ENCODE measurements around the gene OCSTAMP. TPM values are rescaled to one million over a fixed set of nuclear protein-coding genes. Genes with fewer than 3 reads are reported as not detected.

Gene OCSTAMP
- total and polyA plus RNA-seq, 2 donors from 2014 or later = not detected

- FAIRE-seq = no peak
- no peak overlapping the region for H3K9ac ChIP-seq (ENCODE audit: low read length in 3 of 3)
- no peak for DNase-seq
- no peaks in the 10 kb centered on the region for H3K27me3 ChIP-seq (ENCODE audit: control insufficient read depth, insufficient read depth, low read length)
- no peak overlapping the region for H3K4me3 ChIP-seq (ENCODE audit: low read length in 3 of 3)
- H3K36me3 ChIP-seq (ENCODE audit: control insufficient read depth in 2 of 3, insufficient read depth in 3 of 3, low read length in 3 of 3) = peaks cover 0 to 2% (median 0%) of the 10 kb centered on the region in 3 donors
- intact Hi-C loops (cut with DNase I) = no loop called here
- H3K27ac ChIP-seq (ENCODE audit: low read depth in 2 of 2, low read length in 2 of 2) = no peak overlapping the region
- TF ChIP-seq, protein P1, sequence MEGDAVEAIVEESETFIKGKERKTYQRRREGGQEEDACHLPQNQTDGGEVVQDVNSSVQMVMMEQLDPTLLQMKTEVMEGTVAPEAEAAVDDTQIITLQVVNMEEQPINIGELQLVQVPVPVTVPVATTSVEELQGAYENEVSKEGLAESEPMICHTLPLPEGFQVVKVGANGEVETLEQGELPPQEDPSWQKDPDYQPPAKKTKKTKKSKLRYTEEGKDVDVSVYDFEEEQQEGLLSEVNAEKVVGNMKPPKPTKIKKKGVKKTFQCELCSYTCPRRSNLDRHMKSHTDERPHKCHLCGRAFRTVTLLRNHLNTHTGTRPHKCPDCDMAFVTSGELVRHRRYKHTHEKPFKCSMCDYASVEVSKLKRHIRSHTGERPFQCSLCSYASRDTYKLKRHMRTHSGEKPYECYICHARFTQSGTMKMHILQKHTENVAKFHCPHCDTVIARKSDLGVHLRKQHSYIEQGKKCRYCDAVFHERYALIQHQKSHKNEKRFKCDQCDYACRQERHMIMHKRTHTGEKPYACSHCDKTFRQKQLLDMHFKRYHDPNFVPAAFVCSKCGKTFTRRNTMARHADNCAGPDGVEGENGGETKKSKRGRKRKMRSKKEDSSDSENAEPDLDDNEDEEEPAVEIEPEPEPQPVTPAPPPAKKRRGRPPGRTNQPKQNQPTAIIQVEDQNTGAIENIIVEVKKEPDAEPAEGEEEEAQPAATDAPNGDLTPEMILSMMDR (IDR thresholded peaks at IDR 0.05; ENCODE audit: borderline replicate concordance, extremely low read depth, insufficient read depth) = no peak
- peaks cover 4 to 48% (median 27%) of the 10 kb centered on the region in 3 donors for H3K9me3 ChIP-seq (ENCODE audit: control insufficient read depth in 2 of 3, insufficient read depth in 1 of 3, low read length in 3 of 3)
- no peaks in the 10 kb centered on the region for H3K4me1 ChIP-seq (ENCODE audit: control insufficient read depth in 2 of 3, insufficient read depth in 2 of 3, low read depth in 1 of 3, low read length in 3 of 3)
These were observed 49.0 kb downstream of the OCSTAMP start for GRCh38 chr20:46501337-46501942.

DNA sequence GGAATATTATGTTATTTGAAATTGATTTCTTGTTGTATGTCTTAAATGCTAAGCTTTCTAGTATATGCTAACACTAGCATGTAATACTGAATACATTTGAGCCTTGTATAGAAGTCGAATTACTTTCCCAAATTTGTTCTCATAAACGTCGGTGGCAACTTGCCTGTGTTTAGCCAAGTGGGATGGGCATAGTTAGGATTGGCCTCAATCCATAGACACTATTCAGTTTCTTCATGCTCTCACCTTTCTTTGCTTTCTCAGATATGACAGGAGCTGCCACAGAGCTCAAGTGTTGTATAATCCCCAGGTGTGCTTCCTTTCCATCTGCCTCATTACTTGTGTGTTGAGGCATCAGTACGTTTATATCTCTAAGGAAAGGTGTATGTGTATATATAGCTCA lies 56.4 kb downstream of the OCSTAMP start:
- Histone ChIP-seq H3K9me3 (ENCODE audit: control insufficient read depth in 2 of 3, insufficient read depth in 1 of 3, low read length in 3 of 3) (peaks cover 0 to 6% (median 0%) of the 10 kb centered on the region in 3 donors), H3K27me3 (ENCODE audit: control insufficient read depth, insufficient read depth, low read length) (no peaks in the 10 kb centered on the region), H3K4me1 (ENCODE audit: control insufficient read depth in 2 of 3, insufficient read depth in 2 of 3, low read depth in 1 of 3, low read length in 3 of 3) (no peaks in the 10 kb centered on the region), H3K27ac (ENCODE audit: low read depth in 2 of 2, low read length in 2 of 2) (no peak overlapping the region), H3K4me3 (ENCODE audit: low read length in 3 of 3) (no peak overlapping the region), H3K36me3 (ENCODE audit: control insufficient read depth in 2 of 3, insufficient read depth in 3 of 3, low read length in 3 of 3) (no peaks in the 10 kb centered on the region), H3K9ac (ENCODE audit: low read length in 3 of 3) (no peak overlapping the region)
- TF ChIP-seq, protein P1 (IDR thresholded peaks at IDR 0.05; ENCODE audit: borderline replicate concordance, extremely low read depth, insufficient read depth) = no peak
- FAIRE-seq (no peak), DNase-seq (no peak)
- intact Hi-C loops (cut with DNase I) = no loop called here

- no peak overlapping the region for H3K27ac ChIP-seq (ENCODE audit: low read depth in 2 of 2, low read length in 2 of 2)
- intact Hi-C loops (cut with DNase I) = no loop called here
- no peak for DNase-seq
- TF ChIP-seq, protein P1 (IDR thresholded peaks at IDR 0.05; ENCODE audit: borderline replicate concordance, extremely low read depth, insufficient read depth) = no peak
- H3K27me3 ChIP-seq (ENCODE audit: control insufficient read depth, insufficient read depth, low read length) = no peaks in the 10 kb centered on the region
- no peaks in the 10 kb centered on the region for H3K9me3 ChIP-seq (ENCODE audit: control insufficient read depth in 2 of 3, insufficient read depth in 1 of 3, low read length in 3 of 3)
- H3K4me1 ChIP-seq (ENCODE audit: control insufficient read depth in 2 of 3, insufficient read depth in 2 of 3, low read depth in 1 of 3, low read length in 3 of 3) = no peaks in the 10 kb centered on the region
- no peak overlapping the region for H3K9ac ChIP-seq (ENCODE audit: low read length in 3 of 3)
- no peak for FAIRE-seq
- H3K36me3 ChIP-seq (ENCODE audit: control insufficient read depth in 2 of 3, insufficient read depth in 3 of 3, low read length in 3 of 3) = no peaks in the 10 kb centered on the region
- H3K4me3 ChIP-seq (ENCODE audit: low read length in 3 of 3) = no peak overlapping the region
These were observed 59.1 kb downstream of the OCSTAMP start for GRCh38 chr20:46491354-46491753.

Other genes starting within 250 kb of the OCSTAMP start
- gene CDH22, start 242.2 kb downstream of the OCSTAMP start, total RNA-seq = 1.6 TPM
- gene CDH22, start 242.2 kb downstream of the OCSTAMP start, polyA plus RNA-seq (ENCODE audit: insufficient read depth, low read depth, low replicate concordance) = 0.19 TPM
- gene ELMO2, start 144.0 kb downstream of the OCSTAMP start, total RNA-seq = 43.0 TPM
- 21.0 TPM for gene ELMO2, start 144.0 kb downstream of the OCSTAMP start, polyA plus RNA-seq (ENCODE audit: insufficient read depth, low read depth, low replicate concordance)
- gene ZNF334, start 37.1 kb downstream of the OCSTAMP start, total RNA-seq = 8.2 TPM
- 3.7 TPM for gene ZNF334, start 37.1 kb downstream of the OCSTAMP start, polyA plus RNA-seq (ENCODE audit: insufficient read depth, low read depth, low replicate concordance)
- gene SLC13A3, start 100.8 kb upstream of the OCSTAMP start, total RNA-seq = 31.5 TPM
- 241 TPM for gene SLC13A3, start 100.8 kb upstream of the OCSTAMP start, polyA plus RNA-seq (ENCODE audit: insufficient read depth, low read depth, low replicate concordance)
- 11.0 TPM for gene TP53RK, start 138.8 kb upstream of the OCSTAMP start, total RNA-seq
- gene TP53RK, start 138.8 kb upstream of the OCSTAMP start, polyA plus RNA-seq (ENCODE audit: insufficient read depth, low read depth, low replicate concordance) = 9.3 TPM
- gene SLC2A10, start 159.0 kb upstream of the OCSTAMP start, total RNA-seq = 7.1 TPM
- gene SLC2A10, start 159.0 kb upstream of the OCSTAMP start, polyA plus RNA-seq (ENCODE audit: insufficient read depth, low read depth, low replicate concordance) = 3.7 TPM

Measured in kidney (tissue), 14 donors.